Neuronal stem cell (in vitro differentiated cells): Measurements from ENCODE around the gene TMIE.
A peak's percentile ranks its signal among the peaks of the same experiment; 100 is the strongest.

Experiments
- DNase-seq: peaks from one replicate; pipeline ENCODE4 v3.0.0-alpha.2; 2013; ENCODE audit warnings: low spot score
- H2AFZ ChIP-seq: one replicate; pipeline ENCODE4 v1.6.1; 2013; ENCODE audit warnings: mild to moderate bottlenecking, low read length, inconsistent platforms
- H2AK5ac ChIP-seq: 2 replicates; pipeline ENCODE4 v1.6.1; 2013; ENCODE audit warnings: low read depth, mild to moderate bottlenecking, inconsistent platforms, low read length, moderate library complexity, mixed read lengths
- H2BK120ac ChIP-seq: 2 replicates; pipeline ENCODE4 v1.6.1; 2013; ENCODE audit warnings: low read depth, mild to moderate bottlenecking, inconsistent platforms, low read length, moderate library complexity, mixed read lengths
- H2BK12ac ChIP-seq: one replicate; pipeline ENCODE4 v1.6.1; 2013; ENCODE audit warnings: low read length, inconsistent platforms
- H2BK15ac ChIP-seq: 2 replicates; pipeline ENCODE4 v1.6.1; 2013; ENCODE audit warnings: mild to moderate bottlenecking, low read length, inconsistent platforms, mixed read lengths
- H2BK5ac ChIP-seq: one replicate; pipeline ENCODE4 v1.6.1; 2013; ENCODE audit warnings: inconsistent platforms, mild to moderate bottlenecking, low read length, moderate library complexity
- H3K14ac ChIP-seq: one replicate; pipeline ENCODE4 v1.6.1; 2013; ENCODE audit warnings: low read length, inconsistent platforms
- H3K18ac ChIP-seq: 2 replicates; pipeline ENCODE4 v1.6.1; 2013; ENCODE audit warnings: low read length, inconsistent platforms
- H3K23ac ChIP-seq: 2 replicates; pipeline ENCODE4 v1.6.1; 2013; ENCODE audit warnings: low read depth, mild to moderate bottlenecking, mixed read lengths, low read length, inconsistent platforms; ENCODE audit not compliant: poor library complexity
- H3K27ac ChIP-seq: replicated peaks from 3 replicates; pipeline ENCODE4 v1.5.1; 2013; ENCODE audit warnings: low read length, inconsistent platforms
- H3K27me3 ChIP-seq, 3 experiments: 2 replicates each; pipeline ENCODE4 v1.6.1; 2013; ENCODE audit warnings: low read length in 3 of 3, mild to moderate bottlenecking in 2 of 3, inconsistent platforms in 1 of 3, low read depth in 1 of 3, mixed read lengths in 1 of 3, moderate library complexity in 1 of 3; ENCODE audit not compliant: control insufficient read depth in 3 of 3, insufficient read depth in 3 of 3
- H3K36me3 ChIP-seq, 2 donors: replicated peaks in 1 of 2; 2 replicates each; pipeline ENCODE4 v1.6.1; 2013; ENCODE audit warnings: low read length in 2 of 2; ENCODE audit not compliant: control insufficient read depth in 2 of 2, insufficient read depth in 2 of 2
- H3K4ac ChIP-seq: 2 replicates; pipeline ENCODE4 v1.6.1; 2013; ENCODE audit warnings: inconsistent platforms, mild to moderate bottlenecking, low read length, moderate library complexity
- H3K4me1 ChIP-seq, 2 donors: 1 replicate in 1 of 2; 2 replicates in 1 of 2; pipeline ENCODE4 v1.6.1; 2013; ENCODE audit warnings: low read length in 2 of 2, low read depth in 1 of 2; ENCODE audit not compliant: control insufficient read depth in 2 of 2, insufficient read depth in 1 of 2
- H3K4me2 ChIP-seq: one replicate; pipeline ENCODE4 v1.6.1; 2013; ENCODE audit warnings: mild to moderate bottlenecking, low read length, inconsistent platforms; ENCODE audit not compliant: insufficient read depth, poor library complexity, severe bottlenecking
- H3K4me3 ChIP-seq, 2 donors: 2 replicates each; pipeline ENCODE4 v1.5.1; 2013; ENCODE audit warnings: low read length in 2 of 2, mild to moderate bottlenecking in 2 of 2, inconsistent platforms in 1 of 2, moderate library complexity in 1 of 2
- H3K79me1 ChIP-seq: one replicate; pipeline ENCODE4 v1.6.1; 2013; ENCODE audit warnings: low read depth, mild to moderate bottlenecking, inconsistent platforms, low read length, moderate library complexity
- H3K9ac ChIP-seq: one replicate; pipeline ENCODE4 v1.6.1; 2013; ENCODE audit warnings: mild to moderate bottlenecking, low read depth, low read length, inconsistent platforms; ENCODE audit not compliant: poor library complexity
- H3K9me3 ChIP-seq, 2 donors: replicated peaks in 1 of 2; 2 replicates each; pipeline versions ENCODE3 to v1.6.1; 2013; ENCODE audit warnings: low read length in 2 of 2, mild to moderate bottlenecking in 2 of 2, inconsistent platforms in 1 of 2, low read depth in 1 of 2, mixed read lengths in 1 of 2, moderate library complexity in 1 of 2; ENCODE audit not compliant: control insufficient read depth in 2 of 2, insufficient read depth in 1 of 2
- H4K8ac ChIP-seq: one replicate; pipeline ENCODE4 v1.6.1; 2013; ENCODE audit warnings: low read depth, mild to moderate bottlenecking, inconsistent platforms, low read length, moderate library complexity
- H4K91ac ChIP-seq: one replicate; pipeline ENCODE4 v1.6.1; 2013; ENCODE audit warnings: low read length, low read depth, mild to moderate bottlenecking, inconsistent platforms; ENCODE audit not compliant: poor library complexity
- WGBS, 2 donors: extraction: QIAGEN DNeasy Blood & Tissue Kit; methylation state at CpG; one replicate each; pipeline ENCODE4 v1.1.7; 2013; ENCODE audit warnings: missing lambda C conversion rate in 2 of 2, mixed read lengths in 1 of 2; ENCODE audit not compliant: insufficient read length in 2 of 2, insufficient replicate concordance in 1 of 2; ENCODE audit errors: extremely low coverage in 2 of 2; 5-methylcytosine and 5-hydroxymethylcytosine counted together

The TMIE gene

DNA sequence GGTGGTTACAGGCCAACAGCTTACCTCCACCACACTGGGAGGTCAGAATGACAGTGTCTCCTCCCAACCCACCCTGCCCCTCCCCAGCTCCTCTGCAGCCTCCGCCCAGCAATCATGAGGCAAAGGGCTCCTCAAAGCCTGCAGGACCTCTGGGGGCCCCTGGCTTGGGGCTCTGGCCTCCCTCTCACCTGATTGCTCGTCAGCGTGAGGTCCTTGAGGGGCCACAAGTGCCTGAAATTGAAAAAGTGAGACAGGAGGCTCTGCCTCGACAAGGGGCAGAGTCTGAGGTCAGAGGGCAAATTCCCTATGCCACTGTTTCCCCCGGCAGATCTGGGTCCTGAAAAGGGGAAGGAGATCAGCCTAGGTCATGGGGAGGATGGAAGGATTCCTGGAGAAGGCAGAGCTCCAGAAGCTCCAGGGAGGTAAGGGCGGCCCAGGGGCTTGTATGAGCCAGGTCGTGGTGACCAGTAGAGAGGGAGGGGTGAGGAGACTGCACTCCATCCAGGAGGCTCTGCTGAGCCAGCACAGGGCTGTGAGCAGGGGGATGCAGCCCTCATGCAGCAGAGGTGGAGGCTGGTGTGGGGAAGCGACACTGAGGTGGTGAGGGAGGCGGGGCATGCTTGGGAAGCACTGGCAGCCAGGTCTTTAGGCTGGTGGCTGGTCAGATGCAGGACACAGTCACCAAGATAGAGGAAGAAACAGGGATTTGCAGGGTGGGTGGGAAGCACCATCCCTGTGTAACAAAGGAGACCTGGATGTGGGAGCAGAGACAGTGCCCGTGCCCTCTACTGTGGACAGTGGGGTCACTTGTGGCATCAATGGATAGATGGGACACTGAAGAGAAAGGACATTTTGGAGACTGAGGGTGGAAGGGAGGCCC lies 27.8 kb upstream of the TMIE start:
- Histone ChIP-seq H3K27ac (no peak overlapping the region), H3K4me3 (no peak overlapping the region), H3K4me1 (peaks cover 0 to 14% of the 10 kb centered on the region in 2 donors), H3K9me3 (no peaks in the 10 kb centered on the region), H2AK5ac (peak overlapping the region; percentile 73), H2AFZ (no peak overlapping the region), H3K18ac (peak overlapping the region; percentile 86), H3K4ac (peak overlapping the region; percentile 69), H3K79me1 (peaks cover 2% of the 10 kb centered on the region), H2BK12ac (no peak overlapping the region), H4K8ac (peak overlapping the region; percentile 45), H3K23ac (peak overlapping the region; percentile 40), H3K9ac (peak overlapping the region; percentile 73), H2BK120ac (no peak overlapping the region), H3K4me2 (no peak overlapping the region), H3K14ac (peak overlapping the region; percentile 50), H2BK5ac (peak overlapping the region; percentile 63), H3K36me3 (no peaks in the 10 kb centered on the region), H2BK15ac (peak overlapping the region; percentile 25), H3K27me3 (no peaks in the 10 kb centered on the region), H4K91ac (peak overlapping the region; percentile 73)
- no CpG with 5 or more reads among the region's 10 CpGs for WGBS, 2 donors
- DNase-seq = no peak

DNA sequence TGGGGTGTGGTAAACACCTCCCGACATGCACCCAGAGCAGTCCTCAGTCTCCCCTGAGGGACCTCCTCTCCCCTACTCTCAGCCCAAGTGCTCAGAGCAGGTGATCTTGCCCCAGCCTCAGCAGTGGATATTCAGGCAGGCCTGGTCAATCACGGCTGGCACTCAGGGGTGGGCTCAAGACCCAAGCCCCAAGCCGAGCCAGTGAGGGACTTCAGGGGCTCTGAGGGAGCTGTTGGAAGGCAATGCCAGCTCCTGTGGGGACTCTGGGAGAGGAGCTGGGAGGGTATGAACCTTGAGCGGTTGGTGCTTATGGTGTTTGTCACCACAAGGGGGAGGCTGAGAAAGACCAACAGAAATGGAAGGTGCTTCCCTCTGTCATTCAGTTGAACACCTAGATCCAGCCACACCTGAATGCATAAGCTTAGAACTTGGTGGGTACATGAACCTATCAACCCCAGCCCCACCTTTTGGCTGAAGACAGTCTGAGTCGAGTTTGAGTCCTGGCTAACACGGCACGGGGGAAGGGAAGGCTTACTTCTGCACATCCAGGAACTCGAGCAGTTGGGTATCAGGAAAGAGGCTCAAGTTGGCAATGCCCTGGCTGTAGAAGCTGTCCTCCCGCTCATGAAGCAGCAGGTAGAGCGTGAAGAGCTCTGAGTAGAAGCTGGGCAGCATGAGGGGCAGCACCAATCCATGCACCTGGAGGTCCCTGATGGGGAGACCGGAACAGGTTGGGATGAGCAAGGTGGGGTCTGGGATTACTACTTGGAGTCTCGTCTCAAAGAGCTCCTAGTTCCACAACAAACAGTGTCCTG lies 27.0 kb upstream of the TMIE start:
- no peaks in the 10 kb centered on the region for H3K36me3 ChIP-seq
- H3K4me1 ChIP-seq = peaks cover 0 to 14% of the 10 kb centered on the region in 2 donors
- H3K4me2 ChIP-seq = no peak overlapping the region
- peak overlapping the region; percentile 69 for H3K4ac ChIP-seq
- peak overlapping the region; percentile 25 for H2BK15ac ChIP-seq
- H3K4me3 ChIP-seq = no peak overlapping the region
- peak overlapping the region; percentile 45 for H4K8ac ChIP-seq
- peak overlapping the region; percentile 73 for H2AK5ac ChIP-seq
- H2BK12ac ChIP-seq = no peak overlapping the region
- no peak overlapping the region for H3K14ac ChIP-seq
- H2BK120ac ChIP-seq = no peak overlapping the region
- H3K27ac ChIP-seq = no peak overlapping the region
- DNase-seq = no peak
- H3K79me1 ChIP-seq = peaks cover 2% of the 10 kb centered on the region
- no peak overlapping the region for H2AFZ ChIP-seq
- no CpG with 5 or more reads among the region's 12 CpGs for WGBS, 2 donors
- H3K9me3 ChIP-seq = no peaks in the 10 kb centered on the region
- H3K27me3 ChIP-seq = no peaks in the 10 kb centered on the region
- H4K91ac ChIP-seq = no peak overlapping the region
- no peak overlapping the region for H2BK5ac ChIP-seq
- peak overlapping the region; percentile 40 for H3K18ac ChIP-seq
- peak overlapping the region; percentile 40 for H3K23ac ChIP-seq
- no peak overlapping the region for H3K9ac ChIP-seq

DNA sequence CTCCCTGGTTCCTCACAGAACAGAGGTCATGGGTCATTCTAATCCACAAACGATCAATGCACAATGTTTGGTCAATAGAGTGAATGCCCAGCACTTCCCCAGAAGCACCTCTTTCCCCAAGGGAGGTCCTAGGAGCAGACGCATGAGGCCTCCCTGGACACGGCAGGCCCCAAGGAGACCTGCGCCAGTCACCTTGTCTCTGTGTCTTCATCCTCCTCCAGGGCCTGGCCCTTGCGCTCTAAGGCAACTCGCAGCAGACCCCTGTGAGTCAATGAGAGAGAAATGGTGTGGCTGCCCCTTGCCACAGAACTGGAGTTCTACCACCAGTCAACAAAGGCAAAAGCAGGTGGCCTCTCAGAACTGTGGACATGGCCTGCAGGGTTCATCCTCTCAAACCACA lies 25.8 kb upstream of the TMIE start:
- Histone ChIP-seq H3K4me3 (no peak overlapping the region), H3K79me1 (peaks cover 2% of the 10 kb centered on the region), H3K4me2 (no peak overlapping the region), H3K23ac (no peak overlapping the region), H3K4ac (no peak overlapping the region), H2AFZ (no peak overlapping the region), H3K9me3 (no peaks in the 10 kb centered on the region), H3K9ac (no peak overlapping the region), H3K27me3 (no peaks in the 10 kb centered on the region), H2BK12ac (no peak overlapping the region), H3K18ac (no peak overlapping the region), H4K91ac (no peak overlapping the region), H3K14ac (no peak overlapping the region), H2BK5ac (no peak overlapping the region), H3K4me1 (peaks cover 0 to 14% of the 10 kb centered on the region in 2 donors), H2AK5ac (peak overlapping the region; percentile 3), H3K36me3 (no peaks in the 10 kb centered on the region), H4K8ac (no peak overlapping the region), H2BK15ac (no peak overlapping the region), H2BK120ac (no peak overlapping the region), H3K27ac (no peak overlapping the region)
- WGBS, 2 donors = no CpG with 5 or more reads among the region's 6 CpGs
- DNase-seq = no peak
